IPS DF 19.7 (cell line): ENCODE results near the gene TPRKB.
"Not testable (repeated sequence)": the region's sequence is repeated elsewhere in the genome, so short reads cannot be mapped to it uniquely, and the experiment has no call there.

Experiments used
- DNase-seq: peaks from one replicate; pipeline ENCODE4 v3.0.0-alpha.2; 2013; ENCODE audit warnings: low read depth, low spot score

Gene TPRKB

DNA sequence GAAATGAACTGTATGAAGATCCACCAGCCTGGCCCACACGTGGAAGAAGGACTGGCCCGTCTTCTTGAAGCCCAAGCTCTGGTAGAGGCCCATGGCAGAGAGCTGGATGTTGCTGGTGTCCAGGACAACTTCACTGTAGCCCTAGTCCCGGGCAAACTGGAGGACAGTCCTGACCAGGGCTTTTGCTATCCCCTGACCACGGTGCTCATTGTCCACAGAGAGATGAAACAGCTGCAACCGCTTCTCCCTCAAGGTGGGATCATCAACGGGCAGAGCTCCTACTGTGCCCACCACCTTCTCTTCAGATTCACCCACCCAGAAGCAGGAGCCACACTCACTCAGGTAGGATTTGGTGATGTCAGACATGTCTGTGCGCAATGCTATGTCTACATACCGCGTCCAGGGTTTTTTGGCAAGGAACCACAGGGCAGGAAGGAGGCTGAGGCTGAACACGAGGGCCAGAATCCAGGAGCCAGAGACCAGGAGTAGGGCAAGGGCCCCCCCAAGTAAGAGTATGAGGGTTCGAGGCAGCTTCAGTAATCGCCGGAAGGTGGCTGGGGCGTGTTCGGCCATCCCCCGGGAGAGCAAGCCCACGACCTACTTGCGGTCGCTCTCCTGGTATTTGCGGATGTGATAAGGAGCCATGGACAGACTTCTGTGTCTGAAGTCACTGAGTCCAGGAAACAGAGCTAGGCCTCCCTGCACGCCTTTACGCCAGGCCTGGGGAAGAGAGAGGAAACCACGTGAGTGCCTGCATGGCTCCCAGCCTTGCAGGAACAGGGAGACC, 36.3 kb downstream of the TPRKB start:
- DNase-seq, result no peak

DNA sequence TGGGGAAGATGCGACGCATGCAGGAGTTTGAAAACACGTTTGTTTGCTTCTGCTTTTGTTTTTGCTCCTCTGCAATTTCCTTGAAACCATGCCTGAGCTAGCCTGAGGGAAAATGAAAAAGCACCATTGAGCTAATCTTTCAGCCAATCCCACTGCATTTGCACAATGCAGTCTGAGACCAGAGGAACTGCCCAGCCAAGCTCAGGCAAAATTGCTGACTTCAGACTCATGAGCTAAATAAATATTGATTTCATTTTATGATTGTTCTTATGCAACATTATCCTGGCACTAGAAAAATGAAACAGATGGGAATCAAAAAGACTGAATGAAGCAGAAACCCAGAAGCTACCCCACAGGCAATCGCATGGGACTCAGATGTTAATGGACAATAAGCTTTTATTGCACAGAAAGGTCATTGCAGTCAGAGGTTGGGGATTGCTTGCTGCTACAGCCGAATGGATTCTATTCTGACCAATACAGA, 37.0 kb downstream of the TPRKB start:
- DNase-seq, result no peak

DNA sequence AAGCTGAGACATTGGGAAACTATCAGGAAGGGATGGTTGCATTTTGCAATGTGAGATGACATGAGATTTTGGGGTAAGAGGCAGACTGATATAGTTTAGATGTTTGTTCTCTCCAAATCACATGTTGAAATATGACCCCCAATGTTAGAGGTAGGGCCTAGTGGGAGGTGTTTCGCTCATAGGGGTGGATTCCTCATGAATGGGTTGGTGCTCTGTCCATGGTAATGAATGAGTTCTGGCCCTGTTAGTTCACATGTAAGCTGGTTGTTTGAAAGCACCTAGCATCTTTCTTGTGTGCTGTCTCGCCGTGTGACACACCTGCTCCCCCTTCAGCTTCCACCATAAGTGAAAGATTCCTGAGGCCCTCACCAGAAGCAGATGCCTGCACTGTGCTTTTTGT, 37.7 kb downstream of the TPRKB start:
- no peak for DNase-seq

DNA sequence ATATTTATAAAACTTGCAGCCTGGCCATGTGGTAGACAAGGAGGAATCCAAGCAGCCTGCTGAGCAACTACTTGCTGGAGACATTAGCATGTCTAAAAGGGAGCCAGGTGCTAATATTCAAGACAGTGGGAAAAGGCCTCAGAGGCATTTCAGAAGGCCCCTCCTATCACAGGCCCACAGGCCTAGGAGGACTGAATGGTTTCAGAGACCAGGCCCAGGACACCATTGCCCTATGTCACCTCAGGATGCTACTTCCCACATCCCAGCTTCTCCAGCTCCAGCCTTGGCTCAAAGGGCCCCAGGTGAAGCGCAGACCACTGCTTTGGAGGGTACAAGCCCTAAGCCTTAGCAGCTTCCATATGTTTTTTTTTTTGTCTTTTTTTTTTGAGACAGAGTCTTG, 39.0 kb downstream of the TPRKB start:
- no peak for DNase-seq

DNA sequence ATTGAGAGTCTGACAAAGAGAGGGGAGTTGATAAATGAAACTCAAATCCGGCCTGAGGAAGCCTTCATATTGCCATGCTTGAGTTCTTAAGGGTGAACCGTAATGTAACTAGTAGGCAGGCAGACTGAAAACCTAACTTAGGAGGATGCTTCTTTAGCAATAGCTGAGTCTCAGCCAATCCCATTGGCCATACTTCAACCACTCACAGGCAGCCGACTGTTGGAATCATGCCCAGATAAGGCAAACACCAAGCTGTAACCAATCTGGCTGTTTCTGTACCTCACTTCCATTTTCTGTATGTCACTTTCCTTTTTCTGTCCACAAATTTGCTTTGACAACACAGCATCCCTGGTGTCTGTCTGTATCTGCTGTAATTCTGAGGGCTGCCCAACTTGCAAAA, 39.5 kb downstream of the TPRKB start:
- DNase-seq, result no peak

DNA sequence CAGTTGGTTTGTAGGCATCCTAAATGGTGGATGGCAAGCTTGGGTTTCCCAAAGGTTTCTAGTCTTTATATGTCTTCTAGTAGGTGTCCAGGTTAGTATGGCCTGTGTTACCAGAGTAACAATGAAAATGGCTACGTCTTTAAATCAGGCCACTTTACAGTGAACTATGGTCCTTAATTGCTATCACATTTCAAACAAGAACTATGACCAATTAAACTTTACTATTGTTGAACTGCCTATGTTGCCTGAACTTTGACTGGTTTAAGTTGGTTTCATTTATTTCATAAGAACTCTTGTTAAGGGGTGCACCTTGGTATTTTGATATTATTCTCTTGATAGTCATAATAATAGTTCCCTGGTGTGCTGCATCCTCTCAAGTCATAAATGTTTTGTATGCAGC, 40.2 kb downstream of the TPRKB start:
- not testable (repeated sequence) for DNase-seq

DNA sequence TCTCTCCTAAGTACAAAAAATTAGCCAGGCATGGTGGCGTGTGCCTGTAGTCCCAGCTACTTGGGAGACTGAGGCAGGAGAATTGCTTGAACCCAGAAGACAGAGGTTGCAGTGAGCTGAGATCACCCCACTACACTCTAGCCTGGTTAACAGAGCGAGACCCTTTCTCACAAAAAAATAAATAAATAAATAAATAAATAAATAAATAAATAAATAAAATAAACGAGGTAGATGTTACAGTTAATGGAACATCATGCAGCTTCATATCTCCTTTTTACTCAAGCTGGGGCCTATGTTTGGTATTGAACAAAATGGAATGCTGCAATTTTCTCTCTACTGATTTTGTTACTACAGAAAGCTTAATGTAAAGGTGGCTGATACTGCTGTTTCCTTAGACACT, 40.6 kb downstream of the TPRKB start:
- not testable (repeated sequence) for DNase-seq

DNA sequence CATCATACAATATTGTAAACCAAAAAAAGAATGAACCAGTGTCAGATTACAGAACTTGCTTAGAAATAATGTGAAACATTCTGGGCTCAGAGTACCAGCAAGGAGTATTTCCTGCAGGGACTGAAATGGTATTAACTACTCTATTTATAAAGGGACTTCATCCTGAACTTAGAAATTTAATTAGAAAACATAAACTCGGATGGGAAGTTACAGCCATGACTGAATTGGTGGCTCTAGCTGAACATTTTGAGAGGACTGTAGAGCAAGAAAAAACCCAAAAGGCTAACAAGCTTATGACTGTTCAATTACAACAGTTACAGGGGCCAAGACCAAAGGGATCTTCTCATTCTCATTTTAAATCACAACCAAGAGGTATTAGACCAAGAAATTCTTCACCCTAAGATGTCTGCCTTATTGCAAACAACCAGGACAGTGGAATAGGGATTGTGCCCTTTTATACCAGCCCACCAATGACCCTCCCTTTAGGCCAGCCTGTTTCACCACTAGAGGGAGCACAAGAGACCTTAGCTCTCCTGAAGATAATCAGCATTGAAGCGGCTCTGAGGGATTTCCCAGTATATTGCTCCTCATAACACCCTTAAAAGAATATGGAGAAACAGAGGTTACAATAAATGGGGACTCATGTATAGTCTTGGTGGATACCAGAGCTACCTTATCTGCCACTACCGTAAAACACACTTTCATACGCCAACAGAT, 46.6 kb downstream of the TPRKB start:
- DNase-seq, result not testable (repeated sequence)

DNA sequence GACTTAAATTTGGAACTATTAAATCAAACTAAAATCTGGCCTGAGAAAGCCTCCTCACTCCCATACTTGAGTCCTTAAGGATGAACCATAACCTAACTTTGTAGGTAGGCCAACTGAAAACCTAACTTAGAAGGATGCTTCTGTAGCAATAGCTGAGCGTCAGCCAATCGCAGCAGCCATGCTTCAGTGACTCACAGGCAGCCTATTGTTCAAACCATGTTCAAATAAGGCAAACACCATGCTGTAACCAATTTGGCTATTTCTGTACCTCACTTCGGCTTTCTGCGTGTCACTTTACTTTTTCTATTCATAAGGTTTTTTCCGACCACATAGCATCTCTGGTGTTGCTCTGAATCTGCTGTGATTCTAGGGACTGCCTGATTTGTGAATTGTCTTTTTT, 48.7 kb downstream of the TPRKB start:
- DNase-seq, result not testable (repeated sequence)

DNA sequence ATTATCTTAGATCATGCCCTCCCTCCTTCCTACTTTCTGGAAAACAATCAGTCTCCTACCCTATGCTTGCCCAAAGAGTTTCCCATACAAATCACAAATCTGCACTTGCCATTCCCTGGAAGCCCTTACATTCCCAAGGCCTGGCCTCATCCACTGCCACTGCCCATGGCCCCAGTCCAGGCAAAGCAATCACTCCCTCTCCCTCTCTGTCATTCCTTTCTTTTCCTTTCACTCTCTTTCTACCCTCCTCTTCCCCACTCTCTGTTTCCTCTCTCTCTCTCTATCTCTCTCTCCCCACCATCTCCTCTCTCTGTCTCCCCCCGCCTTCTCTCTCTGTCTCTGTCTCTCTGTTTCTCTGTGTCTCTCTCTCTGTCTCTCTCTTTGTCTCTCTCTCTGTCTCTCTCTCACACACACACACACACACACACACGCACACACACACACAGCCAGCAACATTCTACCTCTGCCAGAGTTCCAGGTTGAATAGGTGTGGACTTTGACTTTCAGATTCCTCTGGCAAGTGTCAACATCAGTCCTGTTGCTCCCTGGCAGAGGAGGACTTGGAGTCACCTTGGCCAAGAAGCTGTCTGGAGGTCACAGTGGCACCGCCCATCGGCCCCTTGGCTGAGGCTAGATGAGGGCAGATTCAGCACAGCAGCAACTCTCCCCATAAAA, 51.2 kb downstream of the TPRKB start:
- DNase-seq, result no peak

DNA sequence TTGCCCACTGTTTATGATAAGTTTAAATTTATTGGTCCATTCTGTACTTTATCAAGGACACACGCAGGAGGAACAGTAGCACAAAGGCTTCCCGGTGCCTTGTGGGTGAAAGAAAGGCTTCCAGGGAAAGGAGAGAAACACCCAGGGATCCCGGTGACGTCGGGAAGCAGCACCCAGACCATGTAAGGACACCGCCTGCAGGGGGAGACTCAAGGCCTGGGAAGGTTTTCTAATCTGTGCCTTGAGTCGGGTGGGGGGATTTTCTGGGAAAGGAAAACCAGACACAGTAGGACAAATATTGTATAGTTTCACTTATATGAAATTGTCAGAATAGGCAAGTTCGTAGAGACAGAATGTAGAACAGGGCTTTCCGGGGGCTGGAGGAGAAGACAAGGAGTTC, 52.2 kb downstream of the TPRKB start:
- not testable (repeated sequence) for DNase-seq

DNA sequence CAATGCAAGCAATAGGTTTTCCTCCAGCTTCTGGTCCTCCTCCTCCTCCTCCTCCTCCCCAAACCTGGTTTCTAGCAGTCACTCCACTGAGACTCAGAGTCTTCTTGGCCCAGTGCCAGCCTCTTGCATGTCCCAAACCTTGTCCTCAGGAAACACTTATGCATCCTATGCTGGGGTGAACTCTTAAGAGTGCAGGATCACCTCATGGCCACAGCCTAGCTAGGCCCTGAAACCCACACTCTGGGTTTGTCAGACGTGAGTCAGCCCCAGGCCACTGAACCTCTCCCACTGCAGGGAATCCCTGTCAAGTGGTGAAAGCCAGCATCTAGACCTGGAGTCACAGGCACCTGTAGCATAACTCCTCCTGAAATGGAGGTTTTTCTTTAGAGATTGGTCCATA, 52.8 kb downstream of the TPRKB start:
- DNase-seq, result not testable (repeated sequence)

DNA sequence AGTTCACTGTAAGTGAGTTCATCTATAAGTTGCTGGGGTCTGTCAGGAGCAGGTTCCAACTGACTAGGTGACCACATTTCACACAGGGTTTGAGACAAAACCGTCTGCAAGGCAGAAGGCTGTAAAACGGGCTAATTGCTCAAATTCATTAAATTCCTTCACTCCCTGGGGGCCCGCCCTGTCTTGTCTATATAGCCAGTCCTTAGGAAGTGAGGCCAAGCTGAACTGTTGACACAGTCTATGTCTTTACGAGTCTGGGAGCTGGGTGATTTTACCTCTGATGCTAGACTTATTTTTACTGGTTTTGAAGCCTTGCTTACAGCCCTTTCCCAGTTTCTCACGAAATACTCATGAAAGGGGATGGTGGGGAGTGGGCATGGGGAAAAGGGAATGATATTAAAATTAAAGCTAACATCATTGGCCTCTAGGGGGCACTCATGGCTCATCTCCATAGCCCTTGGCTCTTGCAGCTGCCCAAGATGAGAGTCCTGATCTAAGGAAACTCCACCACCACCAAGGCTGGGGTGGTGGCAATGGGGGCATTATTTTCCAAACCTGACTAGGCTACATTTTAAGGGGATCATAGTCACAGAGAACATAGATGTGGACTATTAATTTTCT, 57.1 kb downstream of the TPRKB start:
- not testable (repeated sequence) for DNase-seq
